ENCODE measurements around the gene SYT4.

The SYT4 gene

GRCh38 chr18:43234889-43235288 is 42.4 kb downstream of the SYT4 start:
- H3K4me3 ChIP-seq (ENCODE audit: insufficient read depth, low read depth, low read length, poor library complexity, severe bottlenecking): no peak overlapping the region
- no peak for DNase-seq
- no peaks in the 10 kb centered on the region for H3K36me3 ChIP-seq (ENCODE audit: control insufficient read depth, insufficient read depth, low read length)
- H3K4me1 ChIP-seq (ENCODE audit: control insufficient read depth, insufficient read depth, low read length, poor library complexity, severe bottlenecking): no peaks in the 10 kb centered on the region
- H3K27me3 ChIP-seq (replicated peaks; ENCODE audit: control insufficient read depth, insufficient read depth, low read length, poor library complexity, severe bottlenecking): no peaks in the 10 kb centered on the region
- no peaks in the 10 kb centered on the region for H3K9me3 ChIP-seq (ENCODE audit: control insufficient read depth, low read length)
- no peak overlapping the region for H3K27ac ChIP-seq (ENCODE audit: insufficient read depth, low read length, poor library complexity, severe bottlenecking)

- DNase-seq: no peak
- H3K9me3 ChIP-seq (ENCODE audit: control insufficient read depth, low read length): no peaks in the 10 kb centered on the region
- H3K4me1 ChIP-seq (ENCODE audit: control insufficient read depth, insufficient read depth, low read length, poor library complexity, severe bottlenecking): no peaks in the 10 kb centered on the region
- no peaks in the 10 kb centered on the region for H3K27me3 ChIP-seq (replicated peaks; ENCODE audit: control insufficient read depth, insufficient read depth, low read length, poor library complexity, severe bottlenecking)
- no peak overlapping the region for H3K27ac ChIP-seq (ENCODE audit: insufficient read depth, low read length, poor library complexity, severe bottlenecking)
- H3K36me3 ChIP-seq (ENCODE audit: control insufficient read depth, insufficient read depth, low read length): no peaks in the 10 kb centered on the region
- H3K4me3 ChIP-seq (ENCODE audit: insufficient read depth, low read depth, low read length, poor library complexity, severe bottlenecking): no peak overlapping the region
Measured at GRCh38 chr18:43222501-43222900, 54.8 kb downstream of the SYT4 start.

- Histone ChIP-seq H3K4me1 (ENCODE audit: control insufficient read depth, insufficient read depth, low read length, poor library complexity, severe bottlenecking) (no peaks in the 10 kb centered on the region), H3K36me3 (ENCODE audit: control insufficient read depth, insufficient read depth, low read length) (no peaks in the 10 kb centered on the region), H3K9me3 (ENCODE audit: control insufficient read depth, low read length) (no peaks in the 10 kb centered on the region), H3K27ac (ENCODE audit: insufficient read depth, low read length, poor library complexity, severe bottlenecking) (no peak overlapping the region), H3K27me3 (replicated peaks; ENCODE audit: control insufficient read depth, insufficient read depth, low read length, poor library complexity, severe bottlenecking) (no peaks in the 10 kb centered on the region), H3K4me3 (ENCODE audit: insufficient read depth, low read depth, low read length, poor library complexity, severe bottlenecking) (no peak overlapping the region)
- DNase-seq: no peak
Measured at GRCh38 chr18:43220691-43221090, 56.6 kb downstream of the SYT4 start.

Measured in effector memory CD4-positive, alpha-beta T cell (primary cell).